HepG2 (cell line): ENCODE data around the gene CNNM4. TPM values are rescaled to one million over a fixed set of nuclear protein-coding genes. Genes with fewer than 3 reads are reported as not detected.

ENCODE experiments used
- CEBPG ChIP-seq: IDR thresholded peaks from 2 replicates; pipeline ENCODE4 v1.6.1; 2016
- HMGXB3 ChIP-seq: sonication (generic); formaldehyde crosslinking; IDR thresholded peaks from 2 replicates; pipeline ENCODE4 v1.4.0; 2020; ENCODE audit warnings: missing genetic modification reagents, borderline replicate concordance
- KMT2A ChIP-seq: sonication (generic); formaldehyde crosslinking; IDR thresholded peaks from 2 replicates; pipeline ENCODE4 v1.4.0; 2020; ENCODE audit warnings: missing genetic modification reagents
- MBD4 ChIP-seq: IDR thresholded peaks from 2 replicates; pipeline ENCODE4 v1.6.1; 2012; ENCODE audit warnings: low read length, inconsistent platforms, borderline replicate concordance
- NBN ChIP-seq: fragments of 450-650 bp; conservative IDR thresholded peaks from 2 replicates; pipeline ENCODE4 v1.6.1; 2017
- NR1H2 ChIP-seq: sonication (generic); formaldehyde crosslinking; IDR thresholded peaks from 2 replicates; pipeline ENCODE4 v1.8.1; 2022; ENCODE audit warnings: low read depth, missing genetic modification reagents, borderline replicate concordance
- NR2C2 ChIP-seq: sonication (generic); formaldehyde crosslinking; IDR thresholded peaks from 2 replicates; pipeline ENCODE4 v1.4.0; 2020; ENCODE audit warnings: missing genetic modification reagents, mild to moderate bottlenecking, moderate library complexity, borderline replicate concordance
- POGK ChIP-seq: sonication (generic); formaldehyde crosslinking; conservative IDR thresholded peaks from 2 replicates; pipeline ENCODE4 v1.8.0; 2022; ENCODE audit warnings: mild to moderate bottlenecking, moderate library complexity, missing genetic modification reagents
- REL ChIP-seq: sonication (generic); formaldehyde crosslinking; conservative IDR thresholded peaks from 2 replicates; pipeline ENCODE4 v1.8.0; 2022; ENCODE audit warnings: mild to moderate bottlenecking, missing genetic modification reagents, moderate library complexity
- TRAFD1 ChIP-seq: sonication (generic); formaldehyde crosslinking; IDR thresholded peaks from 2 replicates; pipeline ENCODE4 v1.5.1; 2020; ENCODE audit warnings: missing genetic modification reagents, mild to moderate bottlenecking, borderline replicate concordance
- XRCC5 ChIP-seq: fragments of 200-400 bp; formaldehyde crosslinking; optimal IDR thresholded peaks from 2 replicates; pipeline ENCODE3; 2017; ENCODE audit warnings: mild to moderate bottlenecking, low read length
- ZKSCAN8 ChIP-seq: IDR thresholded peaks from 2 replicates; pipeline ENCODE4 v1.6.1; 2016; ENCODE audit warnings: borderline replicate concordance, missing genetic modification reagents, missing compliant biosample characterization
- ZNF501 ChIP-seq: sonication (generic); formaldehyde crosslinking; IDR thresholded peaks from 2 replicates; pipeline ENCODE4 v1.5.1; 2020; ENCODE audit warnings: mild to moderate bottlenecking, moderate library complexity, missing genetic modification reagents
- ZNF709 ChIP-seq: sonication (generic); formaldehyde crosslinking; IDR thresholded peaks from 2 replicates; pipeline ENCODE4 v1.5.0; 2020; ENCODE audit warnings: mild to moderate bottlenecking, missing genetic modification reagents
- ZSCAN20 ChIP-seq: sonication (generic); formaldehyde crosslinking; IDR thresholded peaks from 2 replicates; pipeline ENCODE4 v1.4.0; 2020; ENCODE audit warnings: missing genetic modification reagents, mild to moderate bottlenecking, borderline replicate concordance
- polyA plus RNA-seq, 8 experiments: library from polyadenylated mRNA; depleted of rRNA in 3 of 8; stranded (reverse) in 7 of 8; unstranded in 1 of 8; fragments of >200 nt; fragmentation: Illumina TruSeq in 4 of 8; extraction: Trizol in 4 of 8; gene quantifications; 2 replicates each; pipeline versions ENCODE4 v1.2.1 to v1.2.3, GENCODE V29; 2011 to 2016; ENCODE audit warnings: low read depth in 4 of 8, missing spikeins in 1 of 8, mixed read lengths in 1 of 8; ENCODE audit not compliant: insufficient read depth in 1 of 8
- total RNA-seq, 5 experiments: library from RNA; depleted of rRNA; stranded (reverse); fragments of >200 nt; fragmentation: Illumina TruSeq; extraction: Trizol; gene quantifications; 2 replicates each; pipeline ENCODE4 v1.2.3, GENCODE V29; 2016; ENCODE audit warnings: low read depth in 1 of 5

Gene CNNM4
- total and polyA plus RNA-seq, 2 of the 13 experiments (the other 11 are each of a cell fraction or from before 2014, with no cell fraction given): 5.9 to 8.4 TPM

- no peak for TF ChIP-seq TRAFD1
- no peak for TF ChIP-seq ZNF501 (CRISPR knock-in tag)
- TF ChIP-seq ZSCAN20: peak; percentile 72; the same call in 1 of the 2 replicates
- no peak; the same call in 1 of the 2 replicates for TF ChIP-seq ZKSCAN8 (CRISPR knock-in tag)
- TF ChIP-seq CEBPG (CRISPR knock-in tag): no peak
- TF ChIP-seq POGK (CRISPR knock-in tag): no peak
- no peak; the same call in none of the 2 replicates for TF ChIP-seq KMT2A (CRISPR knock-in tag)
- TF ChIP-seq MBD4: no peak
- no peak for TF ChIP-seq HMGXB3 (CRISPR knock-in tag)
- no peak for TF ChIP-seq NR2C2 (CRISPR knock-in tag)
- no peak for TF ChIP-seq NR1H2 (CRISPR knock-in tag)
- no peak for TF ChIP-seq NBN
- TF ChIP-seq ZNF709 (CRISPR knock-in tag): no peak
- TF ChIP-seq XRCC5: peak; percentile 50
- TF ChIP-seq REL (CRISPR knock-in tag): no peak
Observed at GRCh38 chr2:96760036-96760985, at the start of gene CNNM4 (continued).
